HPDE6-E6E7 (cell line): Measurements from ENCODE around the gene TRAPPC6A.

Experiments used
- DNase-seq: peaks from one replicate; pipeline ENCODE4 v3.0.0; 2011; ENCODE audit warnings: missing footprints; ENCODE audit errors: extremely low spot score

The TRAPPC6A gene

GRCh38 chr19:45163751-45164460, 14.1 kb downstream of the TRAPPC6A start:
- no peak for DNase-seq

- no peak for DNase-seq
Observed at GRCh38 chr19:45163156-45163555, 14.9 kb downstream of the TRAPPC6A start.

- DNase-seq = no peak
Observed at GRCh38 chr19:45162608-45163143, 15.4 kb downstream of the TRAPPC6A start.

- no peak for DNase-seq
Observed at GRCh38 chr19:45161738-45162607, 16.1 kb downstream of the TRAPPC6A start.

- no peak for DNase-seq
Observed at GRCh38 chr19:45160870-45161737, 16.9 kb downstream of the TRAPPC6A start, which contains the start of gene NKPD1. Gene NKPD1 (minus strand): TSS chr19:45160982. CDS start chr19:45160150, 832 bp downstream.

GRCh38 chr19:45159971-45160324, 18.1 kb downstream of the TRAPPC6A start:
- DNase-seq = no peak

GRCh38 chr19:45159210-45159970, 18.6 kb downstream of the TRAPPC6A start:
- DNase-seq = no peak

GRCh38 chr19:45158503-45159209, 19.4 kb downstream of the TRAPPC6A start:
- DNase-seq = no peak

- DNase-seq = no peak
Observed at GRCh38 chr19:45156751-45157150, 21.3 kb downstream of the TRAPPC6A start.

- no peak for DNase-seq
Observed at GRCh38 chr19:45156011-45156630, 21.9 kb downstream of the TRAPPC6A start.

GRCh38 chr19:45154064-45154827, 23.8 kb downstream of the TRAPPC6A start:
- DNase-seq = no peak

- DNase-seq = no peak
Observed at GRCh38 chr19:45153339-45154063, 24.5 kb downstream of the TRAPPC6A start.

GRCh38 chr19:45152504-45153338, 25.3 kb downstream of the TRAPPC6A start:
- DNase-seq = no peak

- no peak for DNase-seq
Observed at GRCh38 chr19:45151821-45152503, 26.1 kb downstream of the TRAPPC6A start.

GRCh38 chr19:45151320-45151719, 26.7 kb downstream of the TRAPPC6A start:
- DNase-seq = peak; percentile 49

- DNase-seq = no peak
Observed at GRCh38 chr19:45150751-45151281, 27.2 kb downstream of the TRAPPC6A start.

GRCh38 chr19:45150180-45150579, 27.9 kb downstream of the TRAPPC6A start:
- no peak for DNase-seq
